Prostate gland (tissue), 2 donors: Measurements from ENCODE around the gene MRAP. TPM values are rescaled to one million over a fixed set of nuclear protein-coding genes. Genes with fewer than 3 reads are reported as not detected.

Source experiments
- DNase-seq: peaks from one replicate; pipeline ENCODE4 v3.0.0-alpha.2; 2019; ENCODE audit warnings: low spot score
- H3K27ac ChIP-seq, 2 donors: fragments of 200-600 bp; sonication (generic); 2 replicates each; pipeline ENCODE4 v1.5.1; 2017 to 2019
- H3K27me3 ChIP-seq: fragments of 200-600 bp; sonication (generic); replicated peaks from 2 replicates; pipeline ENCODE4 v1.5.1; 2019; ENCODE audit not compliant: insufficient read depth
- H3K36me3 ChIP-seq, 2 donors: fragments of 200-600 bp; sonication (generic); 1 replicate in 1 of 2; 2 replicates in 1 of 2; pipeline versions ENCODE4 v1.5.1 to v1.8.1; 2017 to 2019
- H3K4me1 ChIP-seq: fragments of 200-600 bp; sonication (generic); replicated peaks from 2 replicates; pipeline ENCODE4 v1.5.1; 2019
- H3K4me3 ChIP-seq, 2 donors: fragments of 200-600 bp; sonication (generic); 2 replicates each; pipeline ENCODE4 v1.5.1; 2017 to 2019
- H3K9me3 ChIP-seq: fragments of 200-600 bp; sonication (generic); 2 replicates; pipeline ENCODE4 v1.5.1; 2017
- CTCF ChIP-seq, 4 experiments: fragments of 200-600 bp in 2 of 4; fragments of 450-650 bp in 2 of 4; sonication (generic) in 2 of 4; IDR thresholded peaks; 1 replicate in 3 of 4; 2 replicates in 1 of 4; pipeline ENCODE4 v1.5.1; 2016 to 2019; ENCODE audit warnings: antibody characterized with exemption in 4 of 4, mild to moderate bottlenecking in 2 of 4, moderate library complexity in 2 of 4
- POLR2A ChIP-seq: fragments of 450-650 bp; IDR thresholded peaks from one replicate; pipeline ENCODE4 v1.6.1; 2016; ENCODE audit warnings: antibody characterized with exemption, mild to moderate bottlenecking
- POLR2AphosphoS5 ChIP-seq: sonication (generic); formaldehyde crosslinking; IDR thresholded peaks from one replicate; pipeline ENCODE4 v1.6.1; 2017; ENCODE audit warnings: antibody characterized with exemption
- WGBS: methylation state at CpG from one replicate; pipeline ENCODE4 v1.1.5; 2018; 5-methylcytosine and 5-hydroxymethylcytosine counted together
- intact Hi-C: fragments of 100-400 bp; cut with DNase I; formaldehyde crosslinking; loops from one replicate; pipeline ENCODE4 v1.14.2; 2022
- total RNA-seq, 2 donors: library from RNA; depleted of rRNA; stranded (reverse); fragments of >200 nt; gene quantifications; one replicate each; pipeline ENCODE4 v1.1.0, GENCODE V29; 2016

Gene MRAP
- total RNA-seq = 1 to 10 TPM in 1 of 2 donors, not detected in 1; 4.7 TPM

GRCh38 chr21:32298658-32299081, at the start of gene MRAP:
Gene MRAP, plus strand, starts transcription at chr21:32298855. Its CDS starts 117 bp downstream, at chr21:32298972.
- 87% methylated on average over 14 of the region's 14 CpGs for WGBS
- Histone ChIP-seq H3K27me3 (no peaks in the 10 kb centered on the region), H3K36me3 (no peaks in the 10 kb centered on the region), H3K27ac (no peak within 1 kb of the TSS), H3K4me1 (no peaks in the 10 kb centered on the region), H3K4me3 (no peak within 1 kb of the TSS), H3K9me3 (no peaks in the 10 kb centered on the region)
- no peak for TF ChIP-seq CTCF (IDR thresholded peaks at IDR 0.05)
- TF ChIP-seq POLR2A = no peak
- no peak for TF ChIP-seq POLR2AphosphoS5
- no peak for DNase-seq
- intact Hi-C loops = no loop called here

GRCh38 chr21:32249511-32250280, 49.0 kb upstream of the MRAP start:
- DNase-seq = no peak
- H3K9me3 ChIP-seq = no peaks in the 10 kb centered on the region
- H3K27ac ChIP-seq = no peak overlapping the region
- intact Hi-C loops = no loop called here
- no peaks in the 10 kb centered on the region for H3K27me3 ChIP-seq
- TF ChIP-seq CTCF (IDR thresholded peaks at IDR 0.05) (no peak), POLR2AphosphoS5 (no peak), POLR2A (no peak)
- WGBS = 69% methylated on average over 15 of the region's 15 CpGs
- no peaks in the 10 kb centered on the region for H3K36me3 ChIP-seq
- no peak overlapping the region for H3K4me3 ChIP-seq
- H3K4me1 ChIP-seq = peaks cover 3% of the 10 kb centered on the region

DNA sequence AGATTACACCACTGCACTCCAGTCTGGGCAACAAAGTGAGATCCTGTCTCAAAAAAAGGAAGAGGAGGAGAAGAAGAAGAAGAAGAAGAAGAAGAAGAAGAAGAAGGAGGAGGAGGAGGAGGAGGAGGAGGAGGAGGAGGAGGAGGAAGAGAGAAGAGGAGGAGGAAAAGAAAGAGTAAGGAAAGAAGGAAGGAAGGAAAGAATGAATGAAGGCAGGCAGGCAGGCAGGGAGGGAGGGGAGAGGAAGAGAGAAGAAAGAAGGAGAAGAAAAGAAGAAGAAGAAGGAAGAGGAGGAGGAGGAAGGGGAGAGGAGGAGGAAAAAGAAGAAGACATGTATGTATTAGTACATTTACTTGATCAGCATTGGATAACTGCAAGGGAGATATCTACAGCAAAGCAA, 46.5 kb upstream of the MRAP start:
- Histone ChIP-seq H3K4me3 (no peak overlapping the region), H3K36me3 (no peaks in the 10 kb centered on the region), H3K27ac (no peak overlapping the region), H3K27me3 (no peaks in the 10 kb centered on the region), H3K9me3 (no peaks in the 10 kb centered on the region), H3K4me1 (peaks cover 3% of the 10 kb centered on the region)
- DNase-seq = no peak
- TF ChIP-seq POLR2A = no peak
- no peak for TF ChIP-seq CTCF (IDR thresholded peaks at IDR 0.05)
- TF ChIP-seq POLR2AphosphoS5 = no peak
- intact Hi-C loops = no loop called here

GRCh38 chr21:32253215-32253641, 45.4 kb upstream of the MRAP start:
- 79% methylated on average over 7 of the region's 7 CpGs for WGBS
- DNase-seq = no peak
- Histone ChIP-seq H3K27ac (no peak overlapping the region), H3K4me3 (no peak overlapping the region), H3K36me3 (no peaks in the 10 kb centered on the region), H3K9me3 (no peaks in the 10 kb centered on the region), H3K4me1 (peaks cover 3% of the 10 kb centered on the region), H3K27me3 (no peaks in the 10 kb centered on the region)
- TF ChIP-seq CTCF (IDR thresholded peaks at IDR 0.05) = no peak
- no peak for TF ChIP-seq POLR2AphosphoS5
- TF ChIP-seq POLR2A = no peak
- intact Hi-C loops = no loop called here

DNA sequence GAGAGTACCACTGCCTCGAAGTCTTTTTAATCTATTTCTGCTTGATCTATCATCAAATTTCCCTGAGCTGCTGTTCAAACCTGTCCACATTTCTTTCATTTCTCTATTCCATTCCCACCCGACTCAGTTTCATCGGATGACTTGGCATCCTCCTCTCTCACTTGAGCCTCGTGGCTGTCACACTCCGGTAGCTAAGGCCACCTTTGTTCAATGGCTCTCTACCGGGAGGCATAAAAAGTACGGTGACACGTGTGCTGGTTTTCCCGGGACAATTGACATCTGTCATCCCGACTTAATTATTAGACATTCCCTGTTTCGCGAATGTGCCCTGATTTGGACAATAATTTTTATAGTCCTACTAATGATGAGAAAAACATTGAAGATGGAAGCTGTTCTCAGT, 42.4 kb upstream of the MRAP start:
- 49% methylated on average over 12 of the region's 12 CpGs for WGBS
- H3K4me3 ChIP-seq = no peak overlapping the region
- H3K4me1 ChIP-seq = no peaks in the 10 kb centered on the region
- DNase-seq = no peak
- TF ChIP-seq POLR2A = no peak
- TF ChIP-seq POLR2AphosphoS5 = no peak
- H3K27ac ChIP-seq = no peak overlapping the region
- H3K36me3 ChIP-seq = no peaks in the 10 kb centered on the region
- H3K27me3 ChIP-seq = no peaks in the 10 kb centered on the region
- intact Hi-C loops = loop anchor here (5.0 kb wide), 2 partner anchors 114 to 469 kb away; no protein-coding TSS in a partner anchor
- no peaks in the 10 kb centered on the region for H3K9me3 ChIP-seq
